Calu3 (cell line): ENCODE data around the gene TBC1D8. TPM values are rescaled to one million over a fixed set of nuclear protein-coding genes. Genes with fewer than 3 reads are reported as not detected.

ENCODE experiments used
- BruUV-seq: library from RNA; stranded (reverse); fragments of 400-500 nt; replicated peaks from 2 replicates; lab custom pipeline; 2021; lab: Mats Ljungman, UMichigan
- CTCF ChIA-PET: fragments of 300-600 bp; sonication (Branson Sonifier 250); formaldehyde crosslinking; loops from one replicate; lab custom pipeline; 2022; ENCODE audit warnings: antibody characterized with exemption; lab: Charles Lee
- DNase-seq: peaks from one replicate; pipeline ENCODE4 v3.0.0; 2022
- H3K27ac Mint-ChIP-seq: one replicate; pipeline ENCODE4 v1.8.0; 2022; ENCODE audit warnings: mixed read lengths; ENCODE audit not compliant: unreplicated experiment
- H3K27me3 Mint-ChIP-seq: one replicate; pipeline ENCODE4 v1.8.0; 2022; ENCODE audit warnings: mixed read lengths; ENCODE audit not compliant: unreplicated experiment
- H3K36me3 Mint-ChIP-seq: one replicate; pipeline ENCODE4 v1.8.0; 2022; ENCODE audit warnings: mild to moderate bottlenecking, moderate library complexity, mixed read lengths; ENCODE audit not compliant: insufficient read depth, unreplicated experiment
- H3K4me1 Mint-ChIP-seq: one replicate; pipeline ENCODE4 v1.8.0; 2022; ENCODE audit warnings: mild to moderate bottlenecking, low read depth, mixed read lengths; ENCODE audit not compliant: unreplicated experiment
- H3K4me3 Mint-ChIP-seq: one replicate; pipeline ENCODE4 v1.8.0; 2022; ENCODE audit warnings: mild to moderate bottlenecking, low read depth, moderate library complexity, mixed read lengths; ENCODE audit not compliant: unreplicated experiment
- H3K9me3 Mint-ChIP-seq: one replicate; pipeline ENCODE4 v1.8.0; 2022; ENCODE audit warnings: low read depth, mixed read lengths; ENCODE audit not compliant: unreplicated experiment
- CTCF ChIP-seq: fragments of 200-600 bp; IDR thresholded peaks from one replicate; pipeline ENCODE4 v1.8.0; 2022; ENCODE audit warnings: antibody characterized with exemption; ENCODE audit not compliant: unreplicated experiment
- intact Hi-C: fragments of 100-400 bp; cut with micrococcal nuclease; formaldehyde crosslinking; loops from one replicate; pipeline ENCODE4 v1.10.0; 2022; ENCODE audit not compliant: unreplicated experiment
- total RNA-seq: library from RNA; stranded (reverse); gene quantifications from 2 replicates; pipeline ENCODE4 v1.2.3, GENCODE V29; 2022

Gene TBC1D8
- total RNA-seq, 1 experiment from 2014 or later = 25.3 TPM

- CTCF ChIA-PET = interaction anchor here (0.6 to 0.9 kb wide), 2 partner anchors 374 to 390 kb away, joined by 4 read pairs; no protein-coding TSS in a partner anchor
- Mint-ChIP-seq H3K4me1 (peaks cover 8% of the 10 kb centered on the region), H3K27me3 (no peaks in the 10 kb centered on the region), H3K4me3 (peak overlapping the region; percentile 6), H3K27ac (no peak overlapping the region), H3K9me3 (no peaks in the 10 kb centered on the region), H3K36me3 (peaks cover 58% of the 10 kb centered on the region)
- DNase-seq = peak; percentile 77
- no TSS peak for BruUV-seq
- intact Hi-C loops = loop anchor here (1.0 to 10.0 kb wide), 3 partner anchors 160 to 379 kb away; partner anchors contain the start of gene NPAS2
- TF ChIP-seq CTCF = peak; percentile 91
Observed at GRCh38 chr2:100984892-100985307, 166.3 kb downstream of the TBC1D8 start.

GRCh38 chr2:100983684-100984310, 167.4 kb downstream of the TBC1D8 start:
- H3K4me1 Mint-ChIP-seq = peaks cover 8% of the 10 kb centered on the region
- H3K36me3 Mint-ChIP-seq = peaks cover 48% of the 10 kb centered on the region
- TF ChIP-seq CTCF = no peak
- no peak overlapping the region for H3K27ac Mint-ChIP-seq
- no TSS peak for BruUV-seq
- H3K4me3 Mint-ChIP-seq = no peak overlapping the region
- no peaks in the 10 kb centered on the region for H3K27me3 Mint-ChIP-seq
- no peak for DNase-seq
- no peaks in the 10 kb centered on the region for H3K9me3 Mint-ChIP-seq
- CTCF ChIA-PET = interaction anchor here (1.5 kb wide), 1 partner anchor 389 kb away, joined by 5 read pairs; no protein-coding TSS in a partner anchor
- intact Hi-C loops = loop anchor here (1.0 to 10.0 kb wide), 3 partner anchors 159 to 377 kb away; partner anchors contain the start of gene NPAS2

- H3K4me3 Mint-ChIP-seq = no peak overlapping the region
- intact Hi-C loops = loop anchor here (10.0 kb wide), 1 partner anchor 158 kb away; the partner anchor contains the start of gene NPAS2
- H3K27ac Mint-ChIP-seq = no peak overlapping the region
- H3K27me3 Mint-ChIP-seq = no peaks in the 10 kb centered on the region
- CTCF ChIA-PET = interaction anchor here (1.5 kb wide), 1 partner anchor 388 kb away, joined by 5 read pairs; no protein-coding TSS in a partner anchor
- H3K9me3 Mint-ChIP-seq = no peaks in the 10 kb centered on the region
- TF ChIP-seq CTCF = no peak
- H3K36me3 Mint-ChIP-seq = peaks cover 48% of the 10 kb centered on the region
- BruUV-seq = no TSS peak
- H3K4me1 Mint-ChIP-seq = peaks cover 8% of the 10 kb centered on the region
- DNase-seq = no peak
Observed at GRCh38 chr2:100983201-100983600, 168.0 kb downstream of the TBC1D8 start.

GRCh38 chr2:100982431-100982861, 168.7 kb downstream of the TBC1D8 start:
- Mint-ChIP-seq H3K4me1 (peaks cover 8% of the 10 kb centered on the region), H3K27me3 (no peaks in the 10 kb centered on the region), H3K27ac (no peak overlapping the region), H3K36me3 (peaks cover 52% of the 10 kb centered on the region), H3K4me3 (no peak overlapping the region), H3K9me3 (no peaks in the 10 kb centered on the region)
- CTCF ChIA-PET = interaction anchor here (1.5 kb wide), 1 partner anchor 388 kb away, joined by 5 read pairs; no protein-coding TSS in a partner anchor
- intact Hi-C loops = loop anchor here (10.0 kb wide), 1 partner anchor 158 kb away; the partner anchor contains the start of gene NPAS2
- no peak for DNase-seq
- no TSS peak for BruUV-seq
- TF ChIP-seq CTCF = no peak
